ENCODE data around the gene DND1. TPM values are rescaled to one million over a fixed set of nuclear protein-coding genes. Genes with fewer than 3 reads are reported as not detected.
"Not testable (repeated sequence)": the region's sequence is repeated elsewhere in the genome, so short reads cannot be mapped to it uniquely, and the experiment has no call there.

The DND1 gene
- polyA plus RNA-seq (2012; ENCODE audit: insufficient read depth, insufficient read length, low read depth): 7.3 TPM

- TF ChIP-seq CTCF (IDR thresholded peaks at IDR 0.05; ENCODE audit: low read depth, low read length): no peak
- no peaks in the 10 kb centered on the region for H3K27me3 ChIP-seq
- H3K36me3 ChIP-seq: peaks cover 77% of the 10 kb centered on the region
- no peak for DNase-seq
- H3K4me3 ChIP-seq (ENCODE audit: low read depth, low read length): no peak within 1 kb of the TSS
- H3K9me3 ChIP-seq: no peaks in the 10 kb centered on the region
- no peaks in the 10 kb centered on the region for H3K4me1 ChIP-seq
These were observed at the start of gene DND1 for GRCh38 chr5:140673187-140673976. Gene DND1 (minus strand): TSS chr5:140673576. CDS start chr5:140673542, 34 bp downstream.

- DNase-seq; H3K27me3 ChIP-seq; H3K36me3 ChIP-seq; H3K4me3 ChIP-seq (ENCODE audit: low read depth, low read length); H3K9me3 ChIP-seq; H3K4me1 ChIP-seq: not testable (repeated sequence)
These were observed 48.0 kb upstream of the DND1 start for GRCh38 chr5:140721395-140721794.

- DNase-seq, H3K9me3 ChIP-seq, H3K36me3 ChIP-seq, H3K27me3 ChIP-seq, H3K4me1 ChIP-seq: not testable (repeated sequence)
- H3K4me3 ChIP-seq (ENCODE audit: low read depth, low read length): peak overlapping the region; percentile 58
These were observed 47.4 kb upstream of the DND1 start for GRCh38 chr5:140720738-140721137.

GRCh38 chr5:140718266-140718592, 44.9 kb upstream of the DND1 start:
- H3K27me3 ChIP-seq: no peaks in the 10 kb centered on the region

GRCh38 chr5:140716238-140716637, 42.9 kb upstream of the DND1 start:
- not testable (repeated sequence) for H3K36me3 ChIP-seq; H3K4me1 ChIP-seq; H3K27me3 ChIP-seq; H3K4me3 ChIP-seq (ENCODE audit: low read depth, low read length); DNase-seq; H3K9me3 ChIP-seq

More at GRCh38 chr5:140718266-140718592, 44.9 kb upstream of the DND1 start:
- H3K36me3 ChIP-seq: no peaks in the 10 kb centered on the region
- no peaks in the 10 kb centered on the region for H3K4me1 ChIP-seq
- no peaks in the 10 kb centered on the region for H3K9me3 ChIP-seq
- TF ChIP-seq CTCF (IDR thresholded peaks at IDR 0.05; ENCODE audit: low read depth, low read length): no peak
- DNase-seq: no peak
- H3K4me3 ChIP-seq (ENCODE audit: low read depth, low read length): peak overlapping the region; percentile 62

- Histone ChIP-seq H3K4me3 (ENCODE audit: low read depth, low read length) (no peak overlapping the region), H3K36me3 (no peaks in the 10 kb centered on the region), H3K9me3 (no peaks in the 10 kb centered on the region), H3K27me3 (no peaks in the 10 kb centered on the region), H3K4me1 (no peaks in the 10 kb centered on the region)
- no peak for TF ChIP-seq CTCF (IDR thresholded peaks at IDR 0.05; ENCODE audit: low read depth, low read length)
- no peak for DNase-seq
These were observed 40.3 kb upstream of the DND1 start for GRCh38 chr5:140713562-140714094.

GRCh38 chr5:140711794-140712193, 38.4 kb upstream of the DND1 start:
- Histone ChIP-seq H3K4me3 (ENCODE audit: low read depth, low read length) (peak overlapping the region; percentile 63; the same call in 1 of the 2 replicates), H3K9me3 (no peaks in the 10 kb centered on the region), H3K27me3 (no peaks in the 10 kb centered on the region), H3K4me1 (no peaks in the 10 kb centered on the region), H3K36me3 (no peaks in the 10 kb centered on the region)
- no peak for DNase-seq
- no peak for TF ChIP-seq CTCF (IDR thresholded peaks at IDR 0.05; ENCODE audit: low read depth, low read length)
